Stimulated activated CD8-positive, alpha-beta memory T cell treated with anti-CD3 and anti-CD28 coated beads, Interleukin-7, amount 100 ng/mL, for 24 hours (primary cell): ENCODE data around the gene VWC2.

Source experiments
- DNase-seq: peaks from one replicate; pipeline ENCODE4 v3.0.0-alpha.2; 2020; ENCODE audit warnings: low read depth

The VWC2 gene

DNA sequence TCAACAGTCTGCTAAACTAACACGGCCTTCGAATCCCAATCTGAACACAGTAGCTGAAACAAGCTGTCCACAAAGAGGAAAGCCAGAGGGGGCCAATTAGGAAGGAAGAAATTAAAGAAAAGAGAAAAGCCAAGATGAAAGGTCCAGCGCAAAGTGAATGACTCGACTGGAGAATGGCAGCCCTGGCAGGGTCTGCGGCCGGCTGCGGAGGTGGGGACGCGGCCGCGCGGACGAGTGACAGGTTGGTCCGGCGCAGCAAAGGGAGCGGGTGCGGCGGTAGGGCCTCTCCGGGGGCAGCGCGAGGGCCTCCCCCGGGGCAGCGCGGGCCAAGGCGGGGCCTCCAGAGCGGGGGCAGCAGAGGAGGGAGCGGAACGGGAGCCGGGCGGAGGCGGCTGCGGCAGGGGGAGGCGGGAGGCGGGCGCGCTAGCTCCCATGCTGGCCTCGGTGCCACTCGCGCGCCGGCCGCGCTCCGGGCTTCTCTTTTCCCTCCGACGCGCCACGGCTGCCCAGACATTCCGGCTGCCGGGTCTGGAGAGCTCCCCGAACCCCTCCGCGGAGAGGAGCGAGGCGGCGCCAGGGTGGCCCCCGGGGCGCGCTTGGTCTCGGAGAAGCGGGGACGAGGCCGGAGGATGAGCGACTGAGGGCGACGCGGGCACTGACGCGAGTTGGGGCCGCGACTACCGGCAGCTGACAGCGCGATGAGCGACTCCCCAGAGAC lies at the start of gene VWC2:
Gene VWC2, plus strand, starts transcription at position 421 of the 718 bp plus-strand sequence. CDS start 1,798 bp downstream, outside the sequence.
- no peak for DNase-seq

DNA sequence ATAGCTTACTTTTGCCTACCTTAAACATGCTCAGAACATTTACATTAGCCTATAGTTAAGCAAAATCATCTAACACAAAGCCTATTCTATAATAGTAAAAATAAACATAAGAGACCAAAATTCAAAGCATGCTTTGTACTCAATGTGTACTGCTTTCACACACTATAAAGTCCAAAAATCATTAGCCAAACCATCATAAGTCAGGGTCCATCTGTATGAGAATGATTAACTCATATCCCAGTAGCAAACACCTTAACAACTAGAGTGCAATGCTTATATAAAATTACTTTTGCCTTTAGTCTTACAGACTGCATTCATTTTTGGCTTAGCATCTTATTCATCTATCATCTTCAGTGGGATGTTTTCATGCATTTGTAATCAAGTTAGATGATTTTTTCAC lies 49.4 kb upstream of the VWC2 start:
- no peak for DNase-seq

DNA sequence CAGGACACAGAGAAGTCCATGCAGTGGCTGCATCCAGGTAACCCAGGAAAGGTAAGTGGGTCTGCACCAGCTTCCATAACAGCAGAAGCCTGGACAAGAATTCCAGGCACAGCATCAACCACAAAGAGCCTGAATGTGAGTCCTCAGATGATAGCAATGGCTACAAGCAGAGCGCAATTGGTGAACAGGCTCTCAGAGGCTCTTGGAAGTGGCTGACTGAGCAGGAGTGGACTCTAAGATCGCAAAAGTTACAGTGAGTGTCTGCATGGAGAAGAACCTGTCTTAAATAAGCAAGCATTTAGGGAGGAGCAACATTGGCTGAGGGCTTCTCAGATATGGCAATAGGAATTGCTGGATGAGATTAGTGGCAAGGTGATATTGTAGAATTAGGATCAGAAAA lies 41.6 kb upstream of the VWC2 start:
- DNase-seq = no peak

DNA sequence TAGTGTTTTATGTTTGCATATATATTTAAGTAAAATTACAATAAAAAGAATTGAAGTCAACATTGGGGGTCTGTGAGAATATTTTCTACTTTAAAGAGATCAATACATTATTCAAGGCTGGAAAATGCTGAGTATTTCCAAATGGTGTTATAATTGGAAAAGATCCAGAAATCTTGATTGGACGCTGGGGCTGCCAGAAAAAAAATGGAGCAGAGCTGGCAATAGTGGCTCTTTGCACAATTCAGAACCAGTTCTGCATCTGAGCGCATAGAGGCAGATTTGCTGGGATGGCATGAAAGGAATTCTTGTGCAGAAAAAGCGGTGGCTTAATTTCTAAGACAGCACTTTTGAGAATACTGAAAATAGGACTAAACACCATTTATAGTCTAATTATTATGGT lies 10.8 kb upstream of the VWC2 start:
- DNase-seq = no peak

DNA sequence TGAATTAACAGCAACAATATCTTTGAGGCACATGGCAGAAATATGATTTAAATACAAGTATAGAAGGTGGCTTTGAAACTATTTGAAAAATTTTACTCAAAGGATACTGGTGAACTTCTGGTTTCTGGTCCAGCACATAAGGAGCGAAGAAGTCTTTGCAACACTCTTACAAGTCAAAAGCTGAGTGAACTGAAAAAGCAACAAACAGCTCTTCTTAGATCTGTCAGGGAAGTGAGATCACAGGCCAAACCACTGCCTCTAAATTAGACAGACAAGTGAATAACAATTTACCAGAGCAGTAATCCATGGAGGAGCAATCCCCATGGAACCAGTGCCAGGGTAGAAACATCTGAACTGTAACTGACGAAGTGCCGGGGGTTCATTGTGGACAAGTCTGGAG lies 9.6 kb upstream of the VWC2 start:
- DNase-seq = no peak

DNA sequence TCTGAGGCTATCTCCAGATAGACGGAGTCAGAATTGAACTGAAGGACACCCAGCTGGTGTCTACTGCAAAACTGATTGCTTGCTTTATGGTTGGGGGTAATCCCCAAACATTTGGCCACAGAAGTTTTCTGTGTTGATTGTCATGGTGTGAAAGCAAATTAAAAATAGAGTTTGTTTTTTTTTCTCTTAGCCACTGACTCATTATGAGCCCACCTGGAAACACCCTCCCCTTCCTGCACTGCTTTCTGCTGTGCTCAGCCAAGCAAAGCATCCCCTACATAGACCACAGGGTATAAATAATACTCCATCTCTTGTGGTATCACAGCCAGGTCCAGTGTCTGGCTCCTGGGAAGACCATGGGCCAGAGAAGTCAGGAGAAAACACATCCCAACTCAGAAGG lies 6.5 kb upstream of the VWC2 start:
- DNase-seq = no peak

DNA sequence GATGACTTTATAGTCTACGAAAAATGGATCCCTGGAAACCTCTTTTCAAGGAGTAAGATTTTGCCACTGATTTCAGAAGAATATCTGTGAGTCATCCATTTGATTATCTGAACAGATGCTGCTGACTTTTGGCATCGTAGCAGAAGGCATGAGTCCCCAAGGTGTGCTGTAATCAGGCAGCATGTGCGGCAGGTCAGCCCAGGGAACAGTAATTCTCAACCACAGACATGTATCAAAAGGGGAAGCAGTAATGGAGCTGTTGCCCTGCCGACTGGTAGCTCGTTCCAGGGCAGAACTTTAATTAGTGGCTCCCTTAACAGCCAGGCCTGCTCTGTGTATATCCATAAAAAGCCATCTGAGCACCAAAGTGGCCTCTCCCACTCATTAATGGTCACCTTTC lies 5.7 kb upstream of the VWC2 start:
- DNase-seq = no peak

DNA sequence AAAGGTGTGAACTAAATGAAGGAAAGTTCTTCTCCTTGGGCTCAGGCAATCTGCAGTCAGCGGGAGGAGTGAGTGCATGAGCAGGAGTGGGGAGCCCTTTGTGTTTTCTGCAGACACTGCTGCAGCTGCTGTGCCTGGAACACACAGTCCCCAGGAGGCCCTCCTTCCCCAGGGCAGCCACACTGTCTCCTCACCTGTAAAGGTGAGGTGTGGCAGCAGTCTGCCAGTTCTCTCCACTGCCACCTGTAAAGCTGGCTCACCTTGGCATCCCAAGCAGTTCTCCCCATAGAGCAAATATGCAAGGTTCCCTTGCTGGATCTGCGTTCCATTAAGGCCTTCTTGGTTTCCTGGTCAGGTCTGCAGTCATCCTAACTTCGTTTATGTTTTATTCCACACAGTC lies 5.2 kb upstream of the VWC2 start:
- DNase-seq = no peak

DNA sequence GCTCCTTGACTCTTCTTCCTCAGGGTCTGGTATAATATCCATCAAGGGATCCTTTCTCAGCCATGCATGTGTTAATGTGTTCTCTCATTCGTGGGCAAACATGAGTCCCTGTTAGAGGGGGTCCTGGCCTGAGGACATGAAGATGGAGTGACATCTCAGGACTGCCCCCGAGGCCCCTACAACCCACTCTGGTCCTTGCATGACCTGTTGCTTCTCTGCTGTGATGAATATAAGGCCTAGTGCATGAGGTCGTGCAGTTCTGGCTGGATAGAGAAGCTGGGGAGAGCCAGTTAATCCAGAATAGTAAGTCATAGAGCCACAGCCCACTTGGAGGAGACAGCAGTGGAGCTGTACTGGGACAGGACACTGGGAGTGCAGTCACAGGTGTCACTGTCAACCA lies 4.6 kb upstream of the VWC2 start:
- no peak for DNase-seq

DNA sequence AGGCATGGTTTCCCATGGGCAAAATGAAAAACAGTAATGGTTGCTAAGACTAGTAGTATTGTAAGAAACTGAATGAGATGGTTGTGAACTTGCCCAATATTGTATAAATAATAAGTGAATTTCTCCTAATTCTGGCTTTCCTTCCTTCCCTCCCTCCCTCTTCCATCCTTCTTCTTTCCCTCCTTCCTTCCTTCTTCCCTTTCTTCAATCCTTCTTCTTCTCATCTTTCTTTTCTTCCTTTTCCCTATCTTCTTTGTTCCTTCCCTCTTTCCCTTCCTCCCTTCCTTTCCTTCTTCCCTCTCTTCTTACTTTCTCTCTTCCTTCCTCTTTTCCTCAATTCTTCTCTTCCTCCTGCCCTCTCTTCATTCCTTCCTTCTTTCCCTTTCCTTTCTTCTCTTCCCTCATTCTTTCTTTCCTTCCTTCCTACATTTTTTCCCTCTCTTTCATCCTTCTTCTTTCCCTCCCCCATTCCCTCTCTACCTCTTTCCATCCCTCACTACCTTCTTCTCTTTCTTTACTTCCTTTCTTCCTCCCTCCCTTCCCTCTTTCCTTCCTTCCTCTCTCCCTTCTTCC lies 4.1 kb upstream of the VWC2 start:
- DNase-seq = no peak

DNA sequence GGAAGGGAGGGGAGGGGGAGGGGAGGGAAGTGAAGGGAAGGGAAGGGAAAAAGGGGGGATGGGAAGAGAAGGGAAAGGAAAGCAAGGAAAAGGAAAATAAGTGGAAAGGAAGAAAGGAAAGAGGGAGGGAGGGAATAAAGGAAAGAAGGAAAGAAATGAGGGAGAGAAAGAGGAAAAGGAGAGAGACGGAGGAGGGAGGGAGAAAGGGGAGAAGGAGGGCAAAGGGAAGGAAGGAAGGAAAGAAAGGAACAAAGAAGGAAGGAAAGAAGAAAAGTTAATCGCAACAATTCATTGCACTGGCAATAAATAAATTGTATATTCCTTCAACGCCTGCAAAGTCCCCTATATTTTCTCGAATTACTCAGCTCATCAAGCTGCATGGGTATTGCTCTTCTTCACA lies 2.6 kb upstream of the VWC2 start:
- DNase-seq = no peak

DNA sequence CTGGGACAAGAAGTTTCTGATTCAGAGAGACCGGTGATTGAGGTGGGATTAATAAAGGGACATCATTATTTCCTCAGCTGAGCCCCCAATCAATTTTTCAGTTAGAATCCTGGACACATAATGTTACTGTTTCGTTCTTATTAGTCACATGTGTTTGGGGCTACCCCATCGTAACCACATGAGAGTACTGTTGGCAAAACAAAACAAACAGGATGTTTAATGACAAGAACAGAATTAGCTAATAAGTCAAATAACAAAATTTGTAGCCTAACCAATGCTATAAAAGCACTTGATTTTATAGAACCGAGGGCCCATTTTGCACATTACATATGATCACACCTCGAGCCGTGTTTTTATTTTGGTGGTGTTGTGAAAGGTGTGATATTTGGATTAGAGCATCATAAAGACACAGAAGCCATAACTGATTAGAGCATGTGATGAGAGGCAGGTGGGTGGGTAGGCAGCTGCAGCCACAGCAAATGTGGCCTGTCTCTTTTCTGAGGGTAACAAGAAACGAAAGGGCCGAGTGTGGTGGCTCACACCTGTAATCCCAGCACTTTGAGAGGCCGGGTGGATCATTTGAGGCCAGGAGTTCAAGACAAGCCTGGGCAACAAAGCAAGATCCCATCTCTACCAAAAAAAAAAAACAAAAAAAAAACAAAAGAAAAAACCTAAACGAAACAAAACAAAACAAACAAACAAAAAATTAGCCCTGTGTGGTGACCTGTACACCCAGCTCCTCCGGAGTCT lies 1.8 kb upstream of the VWC2 start:
- DNase-seq = no peak

DNA sequence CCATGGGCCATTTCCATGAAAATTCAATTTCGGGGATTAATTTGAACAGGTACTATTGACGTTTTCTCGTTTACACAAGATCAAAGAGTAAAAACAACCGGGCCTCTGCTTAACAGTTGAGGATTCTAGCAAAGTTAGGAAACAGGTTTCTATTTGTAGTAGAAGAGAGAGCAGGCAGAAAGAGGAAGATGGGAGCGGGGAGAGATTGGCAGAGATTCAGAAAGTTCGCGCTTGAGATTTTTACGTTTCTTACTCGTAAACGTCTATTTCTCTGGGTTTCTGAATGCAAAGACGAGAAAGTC lies 571 bp upstream of the VWC2 start:
- DNase-seq = no peak

DNA sequence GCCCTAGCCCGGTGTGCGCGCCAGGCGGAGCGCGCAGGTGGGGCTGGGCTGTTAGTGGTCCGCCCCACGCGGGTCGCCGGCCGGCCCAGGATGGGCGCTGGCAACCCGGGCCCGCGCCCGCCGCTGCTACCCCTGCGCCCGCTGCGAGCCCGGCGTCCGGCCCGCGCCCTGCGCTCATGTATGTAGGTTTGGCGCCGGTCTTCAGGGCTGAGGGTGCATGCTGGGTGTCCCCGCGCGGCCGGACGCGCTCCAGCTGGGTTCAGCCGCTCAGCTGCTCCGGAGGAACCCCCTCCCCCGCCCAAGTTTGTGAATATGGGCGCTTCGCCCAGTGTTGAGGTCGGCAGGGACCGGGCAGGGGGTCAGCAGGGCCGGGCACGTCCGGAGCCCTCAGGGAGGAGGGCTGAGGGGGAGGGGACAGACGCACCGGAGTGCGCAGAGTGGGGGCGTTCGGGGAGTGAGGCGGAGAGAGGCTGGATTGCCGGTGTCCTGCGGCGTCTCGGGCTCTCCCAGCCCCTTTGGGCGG lies 559 bp downstream of the VWC2 start:
- DNase-seq = no peak

DNA sequence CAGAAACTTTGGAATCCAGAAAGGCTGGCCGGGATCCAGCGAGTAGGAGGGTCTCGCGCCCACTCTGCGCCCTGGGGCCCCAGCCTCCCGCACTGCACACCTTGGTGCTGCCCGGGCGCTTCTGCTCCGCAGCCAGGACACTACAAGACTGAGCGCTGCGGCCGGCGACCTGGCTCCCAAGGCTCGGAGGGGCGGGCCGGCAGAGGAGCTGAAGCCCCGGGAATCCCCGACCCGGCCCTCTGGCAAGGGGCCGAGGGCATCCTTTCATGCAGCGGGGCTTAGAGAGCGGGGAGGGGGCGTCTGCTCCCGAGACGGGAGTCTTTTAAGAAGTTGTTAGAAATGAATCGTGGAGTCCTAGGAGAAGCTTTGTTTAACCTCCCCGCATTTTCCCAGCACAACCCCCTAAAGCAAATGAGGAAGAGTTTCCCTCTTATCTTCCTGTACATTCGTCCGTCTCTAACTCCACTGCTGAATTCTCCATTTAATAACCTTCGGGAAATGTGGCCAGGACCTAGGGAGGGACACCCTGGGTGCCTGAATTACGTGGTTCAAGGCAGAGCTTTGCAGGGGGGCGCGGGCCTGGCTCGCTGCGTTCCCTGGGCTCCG lies 1.1 kb downstream of the VWC2 start:
- DNase-seq = no peak

DNA sequence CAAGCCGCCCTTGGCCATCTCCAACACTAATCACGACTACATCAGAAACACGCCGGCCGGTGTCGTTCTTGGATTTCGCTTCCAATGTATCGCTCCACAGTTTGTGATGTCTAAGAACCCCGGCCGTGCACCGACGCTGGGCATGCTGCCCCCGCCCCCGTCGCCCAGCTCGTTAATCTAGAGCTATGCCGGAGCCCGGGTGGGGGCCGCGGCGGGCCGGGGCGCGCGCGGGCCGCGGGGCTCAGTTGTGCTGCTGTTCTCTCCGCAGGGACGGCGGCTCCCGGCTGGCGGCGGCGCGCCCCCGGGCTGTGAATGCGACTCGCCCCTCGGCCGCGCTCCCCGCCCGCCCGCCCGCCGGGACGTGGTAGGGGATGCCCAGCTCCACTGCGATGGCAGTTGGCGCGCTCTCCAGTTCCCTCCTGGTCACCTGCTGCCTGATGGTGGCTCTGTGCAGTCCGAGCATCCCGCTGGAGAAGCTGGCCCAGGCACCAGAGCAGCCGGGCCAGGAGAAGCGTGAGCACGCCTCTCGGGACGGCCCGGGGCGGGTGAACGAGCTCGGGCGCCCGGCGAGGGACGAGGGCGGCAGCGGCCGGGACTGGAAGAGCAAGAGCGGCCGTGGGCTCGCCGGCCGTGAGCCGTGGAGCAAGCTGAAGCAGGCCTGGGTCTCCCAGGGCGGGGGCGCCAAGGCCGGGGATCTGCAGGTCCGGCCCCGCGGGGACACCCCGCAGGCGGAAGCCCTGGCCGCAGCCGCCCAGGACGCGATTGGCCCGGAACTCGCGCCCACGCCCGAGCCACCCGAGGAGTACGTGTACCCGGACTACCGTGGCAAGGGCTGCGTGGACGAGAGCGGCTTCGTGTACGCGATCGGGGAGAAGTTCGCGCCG lies 1.9 kb downstream of the VWC2 start:
- DNase-seq = no peak

DNA sequence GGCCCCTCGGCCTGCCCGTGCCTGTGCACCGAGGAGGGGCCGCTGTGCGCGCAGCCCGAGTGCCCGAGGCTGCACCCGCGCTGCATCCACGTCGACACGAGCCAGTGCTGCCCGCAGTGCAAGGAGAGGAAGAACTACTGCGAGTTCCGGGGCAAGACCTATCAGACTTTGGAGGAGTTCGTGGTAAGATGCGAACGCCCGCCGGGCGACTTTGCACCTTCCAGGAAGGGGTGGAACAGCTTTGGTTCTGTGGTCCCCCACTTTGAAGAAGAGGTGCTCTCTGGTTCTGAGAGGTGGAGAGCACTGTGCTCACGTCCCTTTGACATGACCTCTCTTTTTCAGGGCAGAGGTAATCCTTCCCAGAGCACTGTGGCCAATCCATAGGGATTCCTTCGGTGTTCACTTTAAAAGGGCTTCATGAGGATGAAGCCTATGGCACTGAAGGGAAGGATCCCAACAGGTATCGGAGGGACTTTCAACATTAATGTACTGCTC lies 2.6 kb downstream of the VWC2 start:
- DNase-seq = no peak

DNA sequence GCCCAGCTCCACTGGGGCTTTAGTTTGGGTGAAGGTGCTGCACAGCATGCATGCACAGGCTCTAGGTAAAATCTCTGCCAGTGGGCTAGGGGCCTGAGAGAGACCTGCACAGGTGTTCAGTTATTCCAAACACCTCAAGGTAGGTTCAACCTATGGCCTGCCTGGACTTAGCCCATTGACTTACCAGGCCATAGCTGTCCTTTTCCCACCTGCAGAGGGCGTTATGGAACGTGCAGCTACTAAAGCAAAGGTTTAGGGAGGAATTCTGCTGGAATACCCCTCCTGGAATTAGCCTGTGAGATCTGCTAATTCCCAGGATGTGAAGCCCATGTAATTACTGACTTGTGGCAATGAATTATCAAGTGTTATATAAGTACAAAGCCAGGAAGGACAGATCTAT lies 3.6 kb downstream of the VWC2 start:
- no peak for DNase-seq

DNA sequence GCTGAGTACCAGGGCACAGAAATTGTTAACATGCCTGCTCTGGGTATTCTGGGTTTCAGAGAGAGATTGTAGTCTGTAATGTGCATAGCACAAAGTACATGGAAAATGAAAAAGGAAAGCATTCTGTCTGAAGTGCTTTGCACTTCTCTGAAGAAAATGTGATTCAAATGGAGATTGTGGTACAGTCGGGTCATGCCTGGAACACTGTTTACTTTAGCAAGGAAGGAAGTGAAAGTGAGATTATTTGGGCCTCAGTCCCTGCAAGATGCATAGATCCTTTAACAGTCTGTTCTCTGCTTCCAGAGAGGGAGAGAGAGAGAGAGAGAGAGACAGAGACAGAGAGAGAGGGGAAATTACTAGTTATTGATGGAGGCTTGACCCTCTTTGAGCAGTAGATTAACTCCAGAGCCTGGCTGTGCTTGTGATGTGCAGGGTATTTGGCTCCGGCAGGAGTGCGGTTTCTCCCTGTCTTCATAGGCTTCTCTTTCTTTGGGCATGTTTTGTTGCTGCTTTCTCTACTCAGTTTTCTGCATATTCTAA lies 5.4 kb downstream of the VWC2 start:
- DNase-seq = no peak

DNA sequence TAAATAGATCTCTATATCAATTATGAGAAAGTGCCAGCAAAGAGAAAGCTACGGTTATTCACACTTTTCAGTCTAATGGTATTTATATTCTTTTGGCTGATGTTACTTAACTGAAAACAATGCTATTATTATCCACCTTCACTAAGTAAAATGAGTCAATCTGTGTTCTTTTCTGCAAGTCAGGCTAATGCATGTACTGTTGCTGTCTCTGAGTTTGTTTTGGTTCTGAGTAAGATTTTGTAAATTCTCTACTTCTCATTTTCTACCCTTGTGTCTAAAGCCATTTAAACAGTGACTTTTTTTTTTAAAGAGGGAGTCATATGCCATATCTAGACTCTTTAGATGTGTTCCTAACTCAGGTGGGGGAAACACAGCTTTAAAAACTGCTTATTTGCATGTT lies 7.5 kb downstream of the VWC2 start:
- DNase-seq = no peak

DNA sequence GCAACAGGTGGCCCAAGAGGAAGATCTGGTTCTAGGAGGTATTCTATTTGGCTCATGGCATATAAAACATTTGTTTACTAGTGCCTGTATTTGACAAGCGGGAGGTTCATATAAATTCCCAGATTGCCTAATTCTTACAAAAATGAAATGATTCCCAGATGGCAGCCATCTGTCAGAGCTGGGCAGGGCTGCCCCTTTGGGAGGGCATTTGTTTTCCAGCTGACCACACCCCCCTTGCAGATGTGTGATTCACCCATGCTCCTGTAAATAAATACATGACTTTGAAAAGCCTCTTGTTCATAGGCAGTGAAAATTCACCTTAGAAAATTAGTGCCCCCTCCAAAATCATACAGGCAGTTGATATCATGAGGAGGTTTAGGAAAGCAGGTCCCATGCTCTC lies 8.6 kb downstream of the VWC2 start:
- DNase-seq = no peak

DNA sequence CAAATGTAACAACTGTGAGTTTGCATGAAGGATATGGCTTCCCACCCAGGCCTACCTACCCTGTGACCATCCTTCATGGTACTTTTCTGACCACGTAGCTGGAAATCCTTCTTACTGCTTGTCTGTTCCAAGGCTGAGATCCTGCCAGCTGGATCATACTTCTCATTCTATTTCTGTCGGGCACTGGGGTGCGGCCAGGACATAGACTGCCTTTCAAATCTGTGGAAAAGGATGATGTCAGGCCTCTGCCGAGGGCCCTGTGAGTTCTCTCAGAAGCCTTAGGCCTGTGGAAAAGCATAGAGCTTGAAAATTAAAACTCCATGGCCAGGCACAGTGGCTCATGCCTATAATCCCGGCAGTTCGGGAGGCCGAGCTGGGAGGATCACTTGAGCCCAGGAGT lies 10.0 kb downstream of the VWC2 start:
- DNase-seq = no peak
